SU-DHL-6 (cell line): Measurements from ENCODE around the gene DNM1.

ENCODE experiments used
- H2AFZ ChIP-seq: fragments of 200-600 bp; sonication (generic); 2 replicates; pipeline ENCODE4 v1.6.1; 2014; ENCODE audit warnings: low read depth, mild to moderate bottlenecking, moderate library complexity, mixed read lengths, antibody characterized with exemption, low read length; ENCODE audit not compliant: severe bottlenecking
- H3F3A ChIP-seq: fragments of 200-600 bp; shearing (Covaris generic); 2 replicates; pipeline ENCODE4 v1.6.0; 2016; ENCODE audit warnings: antibody characterized with exemption, mild to moderate bottlenecking; ENCODE audit not compliant: insufficient read depth
- H3K27ac ChIP-seq: fragments of 200-600 bp; sonication (generic); 2 replicates; pipeline ENCODE4 v1.5.1; 2016; ENCODE audit warnings: low read depth, mild to moderate bottlenecking, low read length, moderate library complexity, mixed read lengths
- H3K27me3 ChIP-seq: fragments of 200-600 bp; sonication (generic), shearing (Covaris generic); 2 replicates; pipeline ENCODE4 v1.6.0; 2014; ENCODE audit warnings: mild to moderate bottlenecking, low read length
- H3K36me3 ChIP-seq: fragments of 200-600 bp; sonication (generic); 2 replicates; pipeline ENCODE4 v1.6.1; 2014; ENCODE audit warnings: mild to moderate bottlenecking, low read length, mixed read lengths
- H3K4me2 ChIP-seq: fragments of 300-600, 200-600 bp; shearing (Covaris generic), sonication (generic); 2 replicates; pipeline ENCODE4 v1.6.0; 2014; ENCODE audit warnings: low read length, low read depth, mild to moderate bottlenecking; ENCODE audit not compliant: poor library complexity, severe bottlenecking
- H3K4me3 ChIP-seq: fragments of 200-600 bp; sonication (generic); 2 replicates; pipeline ENCODE4 v1.5.1; 2014; ENCODE audit warnings: antibody characterized with exemption, low read length, mild to moderate bottlenecking, mixed read lengths; ENCODE audit not compliant: insufficient read depth, poor library complexity, severe bottlenecking
- H3K79me2 ChIP-seq: fragments of 200-600 bp; sonication (generic); 2 replicates; pipeline ENCODE4 v1.6.1; 2014; ENCODE audit warnings: mild to moderate bottlenecking, low read length, moderate library complexity; ENCODE audit not compliant: insufficient read depth
- H3K9ac ChIP-seq: fragments of 200-600 bp; sonication (generic); 2 replicates; pipeline ENCODE4 v1.7.0; 2014; ENCODE audit warnings: mild to moderate bottlenecking, low read length
- H3K9me2 ChIP-seq: fragments of 200-600 bp; sonication (generic); replicated peaks from 2 replicates; pipeline ENCODE4 v1.6.1; 2014; ENCODE audit warnings: low read length; ENCODE audit not compliant: insufficient read depth
- H3K9me3 ChIP-seq: fragments of 200-600 bp; sonication (generic); 2 replicates; pipeline ENCODE4 v1.6.1; 2014; ENCODE audit warnings: low read length, mixed read lengths; ENCODE audit not compliant: insufficient read depth
- H4K20me1 ChIP-seq: fragments of 200-600 bp; sonication (generic); 2 replicates; pipeline ENCODE4 v1.6.1; 2014; ENCODE audit warnings: low read depth, mild to moderate bottlenecking, antibody characterized with exemption, low read length, moderate library complexity, mixed read lengths
- CTCF ChIP-seq: fragments of 200-600 bp; sonication (generic); IDR thresholded peaks from one replicate; pipeline ENCODE4 v1.5.1; 2017; ENCODE audit warnings: antibody characterized with exemption, mild to moderate bottlenecking, low read length, moderate library complexity; ENCODE audit not compliant: insufficient read depth, poor library complexity, severe bottlenecking
- EZH2phosphoT487 ChIP-seq: fragments of 200-600 bp; sonication (generic), shearing (Covaris generic); conservative IDR thresholded peaks from 2 replicates; pipeline ENCODE4 v1.6.1; 2018; ENCODE audit warnings: mild to moderate bottlenecking, antibody characterized with exemption, low read length, moderate library complexity, mixed read lengths

DNM1 gene

GRCh38 chr9:128297221-128297773 lies 94.1 kb downstream of the DNM1 start:
- H3K27me3 ChIP-seq, result no peaks in the 10 kb centered on the region
- H3K9ac ChIP-seq, result no peak overlapping the region
- H3K79me2 ChIP-seq, result no peaks in the 10 kb centered on the region
- H3K27ac ChIP-seq, result no peak overlapping the region
- no peaks in the 10 kb centered on the region for H3K9me3 ChIP-seq
- H3K9me2 ChIP-seq, result no peaks in the 10 kb centered on the region
- no peak overlapping the region for H3K4me2 ChIP-seq
- no peak overlapping the region for H2AFZ ChIP-seq
- TF ChIP-seq EZH2phosphoT487, result no peak
- TF ChIP-seq CTCF, result no peak
- no peaks in the 10 kb centered on the region for H3K36me3 ChIP-seq
- no peaks in the 10 kb centered on the region for H4K20me1 ChIP-seq
- no peak overlapping the region for H3K4me3 ChIP-seq
- no peaks in the 10 kb centered on the region for H3F3A ChIP-seq

DNA sequence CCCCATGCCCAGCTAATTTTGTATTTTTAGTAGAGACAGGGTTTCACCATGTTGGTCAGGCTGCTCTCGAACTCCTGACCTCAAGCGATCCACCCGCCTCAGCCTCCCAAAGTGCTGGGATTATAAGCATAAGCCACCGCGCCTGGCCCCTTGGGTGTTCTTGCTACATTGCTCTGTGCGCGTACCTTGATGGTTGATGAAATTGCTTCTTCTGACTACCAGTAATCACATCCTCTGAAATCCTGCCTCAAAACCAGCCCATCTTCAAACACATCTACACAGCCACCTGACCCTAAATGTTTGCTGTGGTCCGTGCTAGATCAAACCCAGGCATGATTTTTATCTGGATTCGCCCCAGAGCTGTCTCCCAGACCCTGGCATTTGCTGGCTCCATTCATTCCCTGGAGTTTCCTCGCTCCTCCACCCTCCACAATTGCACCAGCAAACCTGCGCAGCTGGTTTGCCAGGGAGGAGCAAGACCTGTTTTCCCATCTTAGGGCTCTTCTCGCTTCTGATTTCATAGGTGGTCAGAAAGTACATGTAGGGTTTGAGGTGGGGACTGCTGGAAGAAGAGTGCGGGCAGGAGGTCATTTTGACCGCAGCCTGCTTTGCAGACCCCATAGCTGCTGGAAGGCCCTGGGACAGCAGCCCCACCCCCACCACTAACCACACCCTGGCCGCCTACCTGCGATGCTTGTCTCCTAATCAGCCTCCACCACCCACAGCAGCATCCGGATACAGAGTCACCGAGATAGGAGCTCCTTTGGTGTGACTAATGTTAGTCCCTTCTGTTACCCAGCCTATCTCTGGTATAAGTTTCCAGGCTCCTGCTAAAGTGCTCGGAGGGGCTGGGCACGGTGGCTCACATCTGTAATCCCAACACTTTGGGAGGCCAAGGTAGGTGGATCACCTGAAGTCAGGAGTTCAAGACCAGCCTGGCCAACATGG lies 95.6 kb downstream of the DNM1 start:
- H3K27ac ChIP-seq, result no peak overlapping the region

GRCh38 chr9:128304136-128304970 lies 101.2 kb downstream of the DNM1 start:
- H3K27me3 ChIP-seq, result no peaks in the 10 kb centered on the region
- H3K27ac ChIP-seq, result no peak overlapping the region
- no peak overlapping the region for H2AFZ ChIP-seq
- no peak overlapping the region for H3K4me3 ChIP-seq
- TF ChIP-seq EZH2phosphoT487 (no peak), CTCF (no peak)
- H3F3A ChIP-seq, result no peaks in the 10 kb centered on the region
- no peaks in the 10 kb centered on the region for H3K79me2 ChIP-seq
- H3K9ac ChIP-seq, result no peak overlapping the region
- H4K20me1 ChIP-seq, result no peaks in the 10 kb centered on the region
- H3K9me2 ChIP-seq, result no peaks in the 10 kb centered on the region
- no peak overlapping the region for H3K4me2 ChIP-seq
- no peaks in the 10 kb centered on the region for H3K9me3 ChIP-seq
- 0 out of 2 replicates have a peak, but pooled peaks cover 3% of the 10 kb centered on the region for H3K36me3 ChIP-seq

More for the DNA sequence above, 95.6 kb downstream of the DNM1 start:
- H3K79me2 ChIP-seq, result no peaks in the 10 kb centered on the region
- H3K36me3 ChIP-seq, result no peaks in the 10 kb centered on the region
- no peak overlapping the region for H3K4me3 ChIP-seq
- H3F3A ChIP-seq, result no peaks in the 10 kb centered on the region
- H3K9me3 ChIP-seq, result no peaks in the 10 kb centered on the region
- H3K27me3 ChIP-seq, result no peaks in the 10 kb centered on the region
- H3K9ac ChIP-seq, result no peak overlapping the region
- no peak overlapping the region for H3K4me2 ChIP-seq
- no peaks in the 10 kb centered on the region for H3K9me2 ChIP-seq
- no peak overlapping the region for H2AFZ ChIP-seq
- no peaks in the 10 kb centered on the region for H4K20me1 ChIP-seq
- TF ChIP-seq CTCF (no peak), EZH2phosphoT487 (no peak)
